Stomach (tissue), 9 donors: ENCODE measurements around the gene NLRC5. TPM values are rescaled to one million over a fixed set of nuclear protein-coding genes. Genes with fewer than 3 reads are reported as not detected.

Source experiments
- DNase-seq, 2 donors: peaks; one replicate each; pipeline versions ENCODE4 v3.0.0 to v3.0.0-alpha.2; 2013 to 2019
- H3K27ac ChIP-seq, 5 donors: fragments of 200-600 bp in 4 of 5; sonication (generic) in 4 of 5; one replicate each; pipeline ENCODE4 v1.5.1; 2013 to 2019; ENCODE audit warnings: mild to moderate bottlenecking in 1 of 5, moderate library complexity in 1 of 5
- H3K27me3 ChIP-seq, 3 donors: fragments of 200-600 bp; sonication (generic); one replicate each; pipeline ENCODE4 v1.5.1; 2017 to 2019; ENCODE audit warnings: mixed run types in 1 of 3
- H3K36me3 ChIP-seq, 4 donors: fragments of 200-600 bp; sonication (generic); 1 replicate in 3 of 4; 2 replicates in 1 of 4; pipeline ENCODE4 v1.5.1; 2016 to 2019
- H3K4me1 ChIP-seq, 4 donors: fragments of 200-600 bp; sonication (generic); one replicate each; pipeline ENCODE4 v1.5.1; 2016 to 2019
- H3K4me3 ChIP-seq, 4 donors: fragments of 200-600 bp; sonication (generic) in 3 of 4; one replicate each; pipeline ENCODE4 v1.5.1; 2016 to 2019; ENCODE audit warnings: mild to moderate bottlenecking in 1 of 4
- H3K9me3 ChIP-seq, 4 donors: fragments of 200-600 bp; sonication (generic); one replicate each; pipeline ENCODE4 v1.5.1; 2016 to 2019
- CTCF ChIP-seq, 7 experiments: fragments of 450-650 bp in 4 of 7; fragments of 200-600 bp in 3 of 7; sonication (generic) in 3 of 7; IDR thresholded peaks; one replicate each; pipeline ENCODE4 v1.5.1; 2016 to 2019; ENCODE audit warnings: antibody characterized with exemption in 7 of 7, control low read depth in 2 of 7, mild to moderate bottlenecking in 1 of 7
- EP300 ChIP-seq: sonication (generic); formaldehyde crosslinking; IDR thresholded peaks from one replicate; pipeline ENCODE4 v1.6.1; 2017; ENCODE audit warnings: antibody characterized with exemption
- POLR2A ChIP-seq, 4 donors: fragments of 450-650 bp; IDR thresholded peaks; one replicate each; pipeline ENCODE4 v1.6.1; 2016; ENCODE audit warnings: antibody characterized with exemption in 4 of 4, control low read depth in 2 of 4, mild to moderate bottlenecking in 1 of 4, moderate library complexity in 1 of 4
- POLR2AphosphoS5 ChIP-seq, 3 donors: sonication (generic); formaldehyde crosslinking; IDR thresholded peaks; one replicate each; pipeline ENCODE4 v1.6.1; 2016; ENCODE audit warnings: antibody characterized with exemption in 3 of 3
- WGBS, 5 donors: extraction: QIAGEN DNeasy Blood & Tissue Kit in 3 of 5; methylation state at CpG; one replicate each; pipeline versions ENCODE4 v1.1.5 to v1.1.7; 2013 to 2018; 5-methylcytosine and 5-hydroxymethylcytosine counted together
- intact Hi-C: fragments of 100-400 bp; cut with DNase I; formaldehyde crosslinking; loops from one replicate; pipeline ENCODE4 v1.15.1; 2023; ENCODE audit warnings: low total_unique reads
- polyA plus RNA-seq, 3 donors: library from polyadenylated mRNA; stranded (reverse); fragments of 200-250 nt; gene quantifications; one replicate each; pipeline ENCODE4 v1.2.3, GENCODE V29; 2013
- total RNA-seq, 5 donors: library from RNA; depleted of rRNA; stranded (reverse); fragments of >200 nt; gene quantifications; one replicate each; pipeline versions ENCODE4 v1.1.0 to v1.2.3, GENCODE V29; 2014 to 2016
- donor health status: healthy with polysubstance abuse.
- donor health status: Bipolar disorder and iron deficiency.
- donor health status: healthy.

NLRC5 gene
- total and polyA plus RNA-seq, 8 donors: 11.7 to 265 (median 29.4) TPM

GRCh38 chr16:57029161-57030160 is 40.1 kb downstream of the NLRC5 start:
- H3K27me3 ChIP-seq: no peaks in the 10 kb centered on the region
- H3K4me1 ChIP-seq: peaks cover 0 to 11% (median 0%) of the 10 kb centered on the region in 4 donors
- no peaks in the 10 kb centered on the region for H3K9me3 ChIP-seq
- no peak overlapping the region for H3K4me3 ChIP-seq
- TF ChIP-seq CTCF (IDR thresholded peaks at IDR 0.05): no peak
- no peak for TF ChIP-seq POLR2A (IDR thresholded peaks at IDR 0.05)
- TF ChIP-seq POLR2AphosphoS5 (IDR thresholded peaks at IDR 0.05): no peak
- TF ChIP-seq EP300: no peak
- intact Hi-C loops: no loop called here
- no peak for DNase-seq
- 88 to 94% (median 94%) methylated on average over 14 to 16 of the region's 16 CpGs for WGBS, 5 donors
- H3K27ac ChIP-seq: no peak overlapping the region
- H3K36me3 ChIP-seq: peaks cover 5 to 73% (median 46%) of the 10 kb centered on the region in 4 donors

GRCh38 chr16:57030346-57030902 is 41.1 kb downstream of the NLRC5 start:
- WGBS, 5 donors: 88 to 96% (median 91%) methylated on average over 2 of the region's 2 CpGs
- H3K4me3 ChIP-seq: no peak overlapping the region
- no peak for DNase-seq
- H3K4me1 ChIP-seq: peaks cover 0 to 10% (median 0%) of the 10 kb centered on the region in 4 donors
- H3K36me3 ChIP-seq: peaks cover 8 to 77% (median 52%) of the 10 kb centered on the region in 4 donors
- intact Hi-C loops: no loop called here
- no peak overlapping the region for H3K27ac ChIP-seq
- no peak for TF ChIP-seq EP300
- TF ChIP-seq CTCF (IDR thresholded peaks at IDR 0.05): no peak
- no peak for TF ChIP-seq POLR2A (IDR thresholded peaks at IDR 0.05)
- TF ChIP-seq POLR2AphosphoS5 (IDR thresholded peaks at IDR 0.05): no peak
- H3K27me3 ChIP-seq: no peaks in the 10 kb centered on the region
- H3K9me3 ChIP-seq: no peaks in the 10 kb centered on the region

GRCh38 chr16:57031156-57031555 is 41.8 kb downstream of the NLRC5 start:
- TF ChIP-seq POLR2AphosphoS5 (IDR thresholded peaks at IDR 0.05): no peak
- no peaks in the 10 kb centered on the region for H3K9me3 ChIP-seq
- H3K27ac ChIP-seq: no peak overlapping the region
- intact Hi-C loops: no loop called here
- DNase-seq: no peak
- H3K27me3 ChIP-seq: no peaks in the 10 kb centered on the region
- H3K4me3 ChIP-seq: no peak overlapping the region
- peaks cover 6 to 77% (median 53%) of the 10 kb centered on the region in 4 donors for H3K36me3 ChIP-seq
- H3K4me1 ChIP-seq: peaks cover 0 to 3% (median 0%) of the 10 kb centered on the region in 4 donors
- 89 to 96% (median 92%) methylated on average over 4 of the region's 4 CpGs for WGBS, 5 donors

GRCh38 chr16:57032346-57032745 is 43.0 kb downstream of the NLRC5 start:
- Histone ChIP-seq H3K36me3 (peaks cover 5 to 75% (median 56%) of the 10 kb centered on the region in 4 donors), H3K27me3 (no peaks in the 10 kb centered on the region), H3K27ac (no peak overlapping the region), H3K9me3 (no peaks in the 10 kb centered on the region), H3K4me3 (no peak overlapping the region), H3K4me1 (peaks cover 0 to 3% (median 0%) of the 10 kb centered on the region in 4 donors)
- no peak for DNase-seq
- intact Hi-C loops: no loop called here
- TF ChIP-seq POLR2A (IDR thresholded peaks at IDR 0.05) (no peak), EP300 (no peak)

- no peak for TF ChIP-seq CTCF (IDR thresholded peaks at IDR 0.05)
- Histone ChIP-seq H3K27ac (no peak overlapping the region), H3K27me3 (no peaks in the 10 kb centered on the region), H3K4me1 (peaks cover 0 to 9% (median 0%) of the 10 kb centered on the region in 4 donors), H3K4me3 (no peak overlapping the region), H3K9me3 (no peaks in the 10 kb centered on the region), H3K36me3 (peaks cover 5 to 72% (median 56%) of the 10 kb centered on the region in 4 donors)
- intact Hi-C loops: no loop called here
- WGBS, 5 donors: 93 to 95% (median 95%) methylated on average over 5 of the region's 5 CpGs
- no peak for DNase-seq
These were observed 43.6 kb downstream of the NLRC5 start for GRCh38 chr16:57032931-57033330.
